Loucy (cell line): Measurements from ENCODE around the gene NCOA7.

ENCODE experiments used
- H2AFZ ChIP-seq: fragments of 200-600 bp; sonication (generic); 2 replicates; pipeline ENCODE4 v1.6.0; 2016; ENCODE audit warnings: antibody characterized with exemption, mild to moderate bottlenecking, low read length, moderate library complexity
- H3F3A ChIP-seq: fragments of 200-600 bp; 2 replicates; pipeline ENCODE4 v1.6.0; 2016; ENCODE audit warnings: antibody characterized with exemption, low read depth, mild to moderate bottlenecking
- H3K27me3 ChIP-seq: fragments of 200-600 bp; sonication (generic); 2 replicates; pipeline ENCODE4 v1.6.1; 2014; ENCODE audit warnings: low read length, mild to moderate bottlenecking; ENCODE audit not compliant: insufficient read depth, poor library complexity, severe bottlenecking
- H3K36me3 ChIP-seq: fragments of 200-600 bp; sonication (generic); 2 replicates; pipeline ENCODE4 v1.6.1; 2016; ENCODE audit warnings: low read length; ENCODE audit not compliant: insufficient read depth
- H3K4me1 ChIP-seq: fragments of 200-600 bp; sonication (generic); 2 replicates; pipeline ENCODE4 v1.5.1; 2014; ENCODE audit warnings: low read length, mild to moderate bottlenecking; ENCODE audit not compliant: insufficient read depth, poor library complexity, severe bottlenecking
- H3K4me2 ChIP-seq: fragments of 200-600 bp; sonication (generic); 2 replicates; pipeline ENCODE4 v1.6.0; 2014; ENCODE audit warnings: antibody characterized with exemption, low read length, low read depth, mild to moderate bottlenecking; ENCODE audit not compliant: poor library complexity, severe bottlenecking
- H3K4me3 ChIP-seq: fragments of 200-600 bp; sonication (generic); 2 replicates; pipeline ENCODE4 v1.5.1; 2014; ENCODE audit warnings: low read length, mild to moderate bottlenecking, mixed read lengths; ENCODE audit not compliant: poor library complexity, severe bottlenecking
- H3K79me2 ChIP-seq: fragments of 200-600 bp; sonication (generic); 2 replicates; pipeline ENCODE4 v1.6.1; 2014; ENCODE audit warnings: low read length; ENCODE audit not compliant: insufficient read depth
- H3K9ac ChIP-seq: fragments of 200-600 bp; sonication (generic); 2 replicates; pipeline ENCODE4 v1.6.0; 2014; ENCODE audit warnings: mild to moderate bottlenecking, low read depth, low read length, moderate library complexity; ENCODE audit not compliant: poor library complexity, severe bottlenecking
- H3K9me2 ChIP-seq: fragments of 200-600 bp; sonication (generic); replicated peaks from 2 replicates; pipeline ENCODE4 v1.6.1; 2016; ENCODE audit warnings: low read depth, low read length, mixed read lengths
- H3K9me3 ChIP-seq: fragments of 200-600 bp; sonication (generic); 2 replicates; pipeline ENCODE4 v1.6.1; 2014; ENCODE audit warnings: mild to moderate bottlenecking, antibody characterized with exemption, low read length, low read depth; ENCODE audit not compliant: insufficient read depth
- H4K20me1 ChIP-seq: fragments of 200-600 bp; sonication (generic); 2 replicates; pipeline ENCODE4 v1.6.0; 2014; ENCODE audit warnings: antibody characterized with exemption, low read length, mild to moderate bottlenecking; ENCODE audit not compliant: insufficient read depth, poor library complexity, severe bottlenecking
- CTCF ChIP-seq: fragments of 200-600 bp; sonication (generic); conservative IDR thresholded peaks from 2 replicates; pipeline ENCODE4 v1.5.1; 2014; ENCODE audit warnings: mild to moderate bottlenecking, antibody characterized with exemption, low read length
- EZH2phosphoT487 ChIP-seq: fragments of 200-600 bp; IDR thresholded peaks from 2 replicates; pipeline ENCODE4 v1.6.1; 2018; ENCODE audit warnings: antibody characterized with exemption, mild to moderate bottlenecking, moderate library complexity, borderline replicate concordance

NCOA7 gene

DNA sequence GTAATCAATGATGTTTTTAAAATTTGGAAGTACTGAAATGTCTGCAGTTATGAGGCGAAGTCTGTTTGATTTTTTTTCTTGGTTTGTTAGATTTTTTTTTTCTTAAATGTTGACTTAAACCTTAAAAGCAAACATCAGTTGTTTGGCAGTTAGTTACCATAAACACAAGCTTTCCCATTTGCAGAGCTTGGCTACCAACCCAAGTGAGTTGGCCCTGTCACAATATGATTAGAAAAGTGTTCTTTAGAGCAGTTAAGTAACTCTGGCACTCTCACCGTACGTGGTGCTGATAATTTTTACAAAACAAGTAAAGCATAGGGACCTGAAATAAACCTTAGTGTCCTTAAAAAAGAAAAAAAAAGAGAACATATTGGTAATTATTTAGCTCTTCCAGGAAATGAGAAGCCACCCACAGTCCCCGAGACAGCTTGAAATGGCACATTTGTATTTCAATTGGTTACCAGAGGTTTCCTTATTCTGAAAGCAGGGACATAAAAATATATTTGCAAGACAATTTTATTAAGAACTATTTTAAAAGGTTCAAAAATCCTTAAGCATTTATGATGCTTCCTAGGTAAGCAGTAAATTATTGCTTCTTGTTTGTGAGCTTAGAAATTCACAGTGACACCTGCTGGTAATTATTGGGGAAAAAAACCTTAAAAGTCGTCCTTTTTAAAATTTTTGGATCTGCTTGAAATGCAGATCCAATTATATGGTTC, 37.4 kb upstream of the NCOA7 start:
- no peaks in the 10 kb centered on the region for H3K9me2 ChIP-seq
- H2AFZ ChIP-seq = no peak overlapping the region
- no peaks in the 10 kb centered on the region for H3K79me2 ChIP-seq
- TF ChIP-seq CTCF (peak; percentile 70), EZH2phosphoT487 (no peak)
- no peaks in the 10 kb centered on the region for H3K36me3 ChIP-seq
- no peaks in the 10 kb centered on the region for H3K9me3 ChIP-seq
- H3K27me3 ChIP-seq = peaks cover 4% of the 10 kb centered on the region
- no peak overlapping the region for H3K4me3 ChIP-seq
- H4K20me1 ChIP-seq = no peaks in the 10 kb centered on the region
- no peak overlapping the region for H3K4me2 ChIP-seq
- no peak overlapping the region for H3K9ac ChIP-seq
- no peaks in the 10 kb centered on the region for H3K4me1 ChIP-seq
- no peaks in the 10 kb centered on the region for H3F3A ChIP-seq

GRCh38 chr6:125753937-125754259, 36.9 kb upstream of the NCOA7 start:
- Histone ChIP-seq H3K79me2 (no peaks in the 10 kb centered on the region), H3K9me2 (no peaks in the 10 kb centered on the region), H4K20me1 (no peaks in the 10 kb centered on the region), H3K4me3 (no peak overlapping the region), H2AFZ (no peak overlapping the region), H3F3A (no peaks in the 10 kb centered on the region), H3K9me3 (no peaks in the 10 kb centered on the region), H3K4me1 (no peaks in the 10 kb centered on the region), H3K27me3 (peaks cover 4% of the 10 kb centered on the region), H3K4me2 (no peak overlapping the region), H3K36me3 (no peaks in the 10 kb centered on the region), H3K9ac (no peak overlapping the region)
- TF ChIP-seq CTCF (peak; percentile 9; the same call in 1 of the 2 replicates), EZH2phosphoT487 (no peak)

GRCh38 chr6:125754566-125754965, 36.2 kb upstream of the NCOA7 start:
- no peak overlapping the region for H3K4me3 ChIP-seq
- H3K9me3 ChIP-seq = no peaks in the 10 kb centered on the region
- TF ChIP-seq CTCF = no peak
- TF ChIP-seq EZH2phosphoT487 = no peak
- no peak overlapping the region for H2AFZ ChIP-seq
- no peaks in the 10 kb centered on the region for H3K9me2 ChIP-seq
- H3K9ac ChIP-seq = no peak overlapping the region
- no peaks in the 10 kb centered on the region for H4K20me1 ChIP-seq
- H3K36me3 ChIP-seq = no peaks in the 10 kb centered on the region
- no peaks in the 10 kb centered on the region for H3K4me1 ChIP-seq
- H3K79me2 ChIP-seq = no peaks in the 10 kb centered on the region
- H3K27me3 ChIP-seq = peaks cover 4% of the 10 kb centered on the region
- H3K4me2 ChIP-seq = no peak overlapping the region
- no peaks in the 10 kb centered on the region for H3F3A ChIP-seq
